GM13977 (cell line): ENCODE measurements around the gene KATNAL2.
"Not testable (repeated sequence)": the region's sequence is repeated elsewhere in the genome, so short reads cannot be mapped to it uniquely, and the experiment has no call there.

Experiments
- DNase-seq: peaks from one replicate; pipeline ENCODE4 v3.0.0; 2012; ENCODE audit warnings: low spot score
- in situ Hi-C: fragments of 300-500 bp; cut with MboI; formaldehyde crosslinking; loops from one replicate; pipeline ENCODE4 v1.12.0; 2022; ENCODE audit warnings: low sequenced_read_pairs, low pct_unique_long_range_greater_than_20kb, mixed read lengths, inconsistent platforms; ENCODE audit not compliant: unreplicated experiment
- TF ChIP-seq, protein P1 (sequence below): IDR thresholded peaks from 2 replicates; pipeline ENCODE4 v1.5.1; 2012; ENCODE audit warnings: mild to moderate bottlenecking, control low read depth; ENCODE audit not compliant: insufficient read depth; ENCODE audit errors: extremely low read depth, missing control alignments

The KATNAL2 gene

DNA sequence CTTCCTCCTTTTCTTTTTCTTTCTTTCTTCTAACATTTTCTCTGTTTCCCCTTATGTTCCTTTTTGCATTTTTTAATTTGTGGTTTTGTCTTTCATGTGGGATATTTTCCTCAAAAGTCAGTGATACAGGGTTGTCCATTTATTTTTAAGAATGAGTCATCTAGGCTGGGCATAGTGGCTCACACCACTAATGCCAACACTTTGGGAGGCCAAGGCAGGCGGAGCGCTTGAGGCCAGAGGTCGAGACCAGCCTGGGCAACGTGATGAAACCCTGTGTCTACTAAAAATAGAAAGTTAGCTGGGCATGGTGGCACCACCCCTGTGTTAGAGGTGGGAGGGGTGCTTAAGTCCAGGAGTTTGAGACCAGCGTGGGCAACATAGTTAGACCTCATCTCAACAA lies 35.8 kb downstream of the KATNAL2 start:
- TF ChIP-seq, protein P1, sequence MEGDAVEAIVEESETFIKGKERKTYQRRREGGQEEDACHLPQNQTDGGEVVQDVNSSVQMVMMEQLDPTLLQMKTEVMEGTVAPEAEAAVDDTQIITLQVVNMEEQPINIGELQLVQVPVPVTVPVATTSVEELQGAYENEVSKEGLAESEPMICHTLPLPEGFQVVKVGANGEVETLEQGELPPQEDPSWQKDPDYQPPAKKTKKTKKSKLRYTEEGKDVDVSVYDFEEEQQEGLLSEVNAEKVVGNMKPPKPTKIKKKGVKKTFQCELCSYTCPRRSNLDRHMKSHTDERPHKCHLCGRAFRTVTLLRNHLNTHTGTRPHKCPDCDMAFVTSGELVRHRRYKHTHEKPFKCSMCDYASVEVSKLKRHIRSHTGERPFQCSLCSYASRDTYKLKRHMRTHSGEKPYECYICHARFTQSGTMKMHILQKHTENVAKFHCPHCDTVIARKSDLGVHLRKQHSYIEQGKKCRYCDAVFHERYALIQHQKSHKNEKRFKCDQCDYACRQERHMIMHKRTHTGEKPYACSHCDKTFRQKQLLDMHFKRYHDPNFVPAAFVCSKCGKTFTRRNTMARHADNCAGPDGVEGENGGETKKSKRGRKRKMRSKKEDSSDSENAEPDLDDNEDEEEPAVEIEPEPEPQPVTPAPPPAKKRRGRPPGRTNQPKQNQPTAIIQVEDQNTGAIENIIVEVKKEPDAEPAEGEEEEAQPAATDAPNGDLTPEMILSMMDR = no peak
- DNase-seq = no peak
- in situ Hi-C loops = no loop called here

GRCh38 chr18:46958209-46958608 lies 40.8 kb downstream of the KATNAL2 start:
- DNase-seq = no peak
- TF ChIP-seq, protein P1 = no peak
- in situ Hi-C loops = no loop called here

GRCh38 chr18:46963656-46964578 lies 46.5 kb downstream of the KATNAL2 start:
- in situ Hi-C loops, DNase-seq: not testable (repeated sequence)

- DNase-seq, in situ Hi-C loops: not testable (repeated sequence)
These were observed 47.3 kb downstream of the KATNAL2 start for GRCh38 chr18:46964579-46965293.

DNA sequence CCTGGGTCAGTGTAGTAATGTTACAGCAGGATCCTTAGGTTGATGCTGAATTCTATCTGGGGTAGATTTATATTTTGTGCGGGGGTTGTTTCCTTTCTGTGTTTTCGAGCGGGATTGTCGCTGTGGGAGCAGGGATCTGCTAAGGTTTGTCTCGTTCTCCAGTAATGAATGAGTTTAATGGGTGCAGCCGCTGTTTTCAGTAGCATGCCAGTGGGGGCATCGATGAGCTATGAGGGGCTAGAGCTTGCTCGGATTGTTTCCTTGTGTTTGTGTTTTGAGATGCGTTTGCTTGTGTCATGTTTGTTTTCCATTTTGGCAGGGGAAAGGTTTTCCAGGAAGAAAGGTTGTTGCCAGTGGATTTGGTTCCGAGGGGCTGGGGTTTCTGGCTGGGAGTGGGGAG lies 48.9 kb downstream of the KATNAL2 start:
- DNase-seq, in situ Hi-C loops: not testable (repeated sequence)

- DNase-seq, in situ Hi-C loops: not testable (repeated sequence)
These were observed 52.1 kb downstream of the KATNAL2 start for GRCh38 chr18:46969551-46969950.

DNA sequence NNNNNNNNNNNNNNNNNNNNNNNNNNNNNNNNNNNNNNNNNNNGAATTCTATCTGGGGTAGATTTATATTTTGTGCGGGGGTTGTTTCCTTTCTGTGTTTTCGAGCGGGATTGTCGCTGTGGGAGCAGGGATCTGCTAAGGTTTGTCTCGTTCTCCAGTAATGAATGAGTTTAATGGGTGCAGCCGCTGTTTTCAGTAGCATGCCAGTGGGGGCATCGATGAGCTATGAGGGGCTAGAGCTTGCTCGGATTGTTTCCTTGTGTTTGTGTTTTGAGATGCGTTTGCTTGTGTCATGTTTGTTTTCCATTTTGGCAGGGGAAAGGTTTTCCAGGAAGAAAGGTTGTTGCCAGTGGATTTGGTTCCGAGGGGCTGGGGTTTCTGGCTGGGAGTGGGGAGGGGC lies 102.5 kb downstream of the KATNAL2 start:
- DNase-seq, in situ Hi-C loops: not testable (repeated sequence)

GRCh38 chr18:47020757-47021156 lies 103.4 kb downstream of the KATNAL2 start:
- in situ Hi-C loops, DNase-seq: not testable (repeated sequence)

DNA sequence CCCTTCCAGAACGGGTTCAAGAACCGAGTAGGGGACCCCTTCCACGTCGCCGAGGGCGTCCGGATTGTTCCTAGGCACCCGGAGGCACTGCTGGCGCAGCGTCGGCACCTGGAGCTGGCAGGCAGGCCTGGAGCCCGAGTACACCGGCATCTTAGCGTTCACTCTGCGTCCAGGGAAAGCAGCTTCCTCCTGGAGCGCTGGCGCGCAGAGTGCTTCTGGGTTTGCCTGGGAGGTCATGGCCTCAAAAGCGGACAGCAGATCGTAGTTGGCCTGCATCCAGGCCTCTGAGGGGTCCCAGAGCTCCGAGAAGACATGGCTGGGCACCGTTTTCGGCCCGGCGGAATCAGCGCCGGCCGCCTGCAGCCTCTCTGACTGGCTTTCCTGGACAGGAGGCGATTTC lies 105.4 kb downstream of the KATNAL2 start:
- in situ Hi-C loops, DNase-seq: not testable (repeated sequence)

GRCh38 chr18:47023769-47024465 lies 106.5 kb downstream of the KATNAL2 start:
- DNase-seq, in situ Hi-C loops: not testable (repeated sequence)

GRCh38 chr18:47025557-47026174 lies 108.3 kb downstream of the KATNAL2 start:
- DNase-seq, in situ Hi-C loops: not testable (repeated sequence)

- DNase-seq, in situ Hi-C loops: not testable (repeated sequence)
These were observed 111.3 kb downstream of the KATNAL2 start for GRCh38 chr18:47028738-47029137.

- in situ Hi-C loops, DNase-seq: not testable (repeated sequence)
These were observed 112.4 kb downstream of the KATNAL2 start for GRCh38 chr18:47029684-47030353.

GRCh38 chr18:47030887-47031286 lies 113.5 kb downstream of the KATNAL2 start:
- DNase-seq, in situ Hi-C loops: not testable (repeated sequence)
